K562 (cell line): Measurements from ENCODE around the gene SLC35A2. TPM values are rescaled to one million over a fixed set of nuclear protein-coding genes. Genes with fewer than 3 reads are reported as not detected.

Source experiments
- ATAC-seq: fragments of 200-7000 bp; cut with Tn5 transposase; 3 replicates; pipeline ENCODE4 v1.9.1; 2020; ENCODE audit warnings: moderate library complexity
- BruUV-seq: library from RNA; stranded (reverse); fragments of 400-500 nt; replicated peaks from 2 replicates; lab custom pipeline; 2021; lab: Mats Ljungman, UMichigan
- CTCF ChIA-PET: fragments of 300-600 bp; formaldehyde crosslinking; extraction: SDS; loops from one replicate; lab custom pipeline; 2021; ENCODE audit warnings: low intra/inter-chr PET ratio; lab: Yijun Ruan, JAX
- POLR2A ChIA-PET: fragments of 300-600, 350-650 bp; sonication (Branson Sonifier 250); formaldehyde crosslinking; extraction: SDS; loops from one replicate; lab custom pipeline; 2021; ENCODE audit warnings: antibody characterized with exemption, inconsistent platforms; lab: Yijun Ruan, JAX
- DNase-seq, 4 experiments: peaks; one replicate each; pipeline versions ENCODE4 v3.0.0 to v3.0.0-alpha.2; 2011 to 2018; ENCODE audit warnings: low spot score in 3 of 4, mixed read lengths in 3 of 4; ENCODE audit errors: extremely low read depth in 1 of 4
- FAIRE-seq: peaks from 2 replicates; lab custom pipeline; 2011; peaks lifted over from hg19 to GRCh38; lab: Jason Lieb, UNC
- H2AFZ ChIP-seq: 2 replicates; pipeline ENCODE4 v1.6.0; 2011; ENCODE audit warnings: low read depth, low read length, control low read depth, inconsistent platforms
- H3K27ac ChIP-seq: fragments of 200-600 bp; 3 replicates; pipeline ENCODE4 v1.8.0; 2011; ENCODE audit warnings: low read depth, mild to moderate bottlenecking, control low read depth, inconsistent platforms, low read length, moderate library complexity, mixed read lengths; ENCODE audit errors: extremely low read depth
- H3K27me3 ChIP-seq, 2 experiments: fragments of 300-600 bp in 1 of 2; 2 replicates in 1 of 2; 3 replicates in 1 of 2; pipeline versions ENCODE4 v1.6.0 to v1.8.0; 2011; ENCODE audit warnings: inconsistent platforms in 2 of 2, low read length in 2 of 2, mild to moderate bottlenecking in 1 of 2, mixed read lengths in 1 of 2, moderate library complexity in 1 of 2; ENCODE audit not compliant: control insufficient read depth in 2 of 2, insufficient read depth in 2 of 2
- H3K36me3 ChIP-seq: fragments of 300-600 bp; 3 replicates; pipeline ENCODE4 v1.8.0; 2011; ENCODE audit warnings: mild to moderate bottlenecking, low read length, inconsistent platforms; ENCODE audit not compliant: control insufficient read depth, insufficient read depth
- H3K4me1 ChIP-seq, 2 experiments: fragments of 200-600 bp in 1 of 2; replicated peaks in 1 of 2; 2 replicates in 1 of 2; 3 replicates in 1 of 2; pipeline versions ENCODE4 v1.5.1 to v1.8.0; 2011; ENCODE audit warnings: inconsistent platforms in 2 of 2, low read length in 2 of 2, mild to moderate bottlenecking in 1 of 2, mixed read lengths in 1 of 2, moderate library complexity in 1 of 2; ENCODE audit not compliant: control insufficient read depth in 2 of 2, insufficient read depth in 2 of 2
- H3K4me2 ChIP-seq: 2 replicates; pipeline ENCODE4 v1.6.1; 2011; ENCODE audit warnings: low read length, control low read depth, inconsistent platforms, mixed read lengths; ENCODE audit not compliant: insufficient read depth
- H3K4me3 ChIP-seq: fragments of 200-600 bp; sonication (generic), shearing (Covaris generic); 2 replicates; pipeline ENCODE4 v1.5.1; 2016; ENCODE audit warnings: control low read depth, inconsistent platforms
- H3K79me2 ChIP-seq: fragments of 200-600 bp; 3 replicates; pipeline ENCODE4 v1.8.0; 2011; ENCODE audit warnings: low read length, inconsistent platforms; ENCODE audit not compliant: control insufficient read depth, insufficient read depth
- H3K9ac ChIP-seq, 2 experiments: 2 replicates each; pipeline versions ENCODE4 v1.6.0 to v1.6.1; 2011; ENCODE audit warnings: low read depth in 2 of 2, low read length in 2 of 2, control low read depth in 1 of 2, inconsistent platforms in 1 of 2, mild to moderate bottlenecking in 1 of 2, mixed read lengths in 1 of 2; ENCODE audit not compliant: insufficient read depth in 1 of 2
- H3K9me1 ChIP-seq: one replicate; pipeline ENCODE4 v1.6.0; 2011; ENCODE audit warnings: inconsistent platforms, mild to moderate bottlenecking, low read length, moderate library complexity; ENCODE audit not compliant: control insufficient read depth, insufficient read depth
- H3K9me3 ChIP-seq: replicated peaks from 2 replicates; pipeline ENCODE4 v1.5.1; 2011; ENCODE audit warnings: low read depth, low read length, inconsistent platforms; ENCODE audit not compliant: control insufficient read depth, insufficient read depth
- H4K20me1 ChIP-seq: replicated peaks from 2 replicates; pipeline ENCODE4 v1.6.1; 2011; ENCODE audit warnings: low read length, inconsistent platforms, mixed read lengths; ENCODE audit not compliant: control insufficient read depth, insufficient read depth
- CEBPZ ChIP-seq: fragments of 150-350 bp; IDR thresholded peaks from 2 replicates; pipeline ENCODE4 v1.6.1; 2014; ENCODE audit warnings: low read depth, mild to moderate bottlenecking, low read length, borderline replicate concordance
- FOXA1 ChIP-seq: fragments of 450-650 bp; IDR thresholded peaks from 2 replicates; pipeline ENCODE4 v1.6.1; 2016; ENCODE audit warnings: mild to moderate bottlenecking, borderline replicate concordance
- HNRNPUL1 ChIP-seq: fragments of 200-400 bp; formaldehyde crosslinking; IDR thresholded peaks from 2 replicates; pipeline ENCODE4 v1.6.1; 2017; ENCODE audit warnings: low read length
- KLF10 ChIP-seq: fragments of 250-450 bp; sonication (Bioruptor Pico); IDR thresholded peaks from 2 replicates; pipeline ENCODE4 v1.6.1; 2021; ENCODE audit warnings: matching md5 sums
- NCOA1 ChIP-seq: fragments of 450-650 bp; IDR thresholded peaks from 2 replicates; pipeline ENCODE4 v1.6.1; 2016; ENCODE audit warnings: low read depth
- NEUROD1 ChIP-seq: fragments of 150-350 bp; IDR thresholded peaks from 2 replicates; pipeline ENCODE4 v1.6.1; 2014; ENCODE audit warnings: borderline replicate concordance, low read length, low read depth; ENCODE audit not compliant: partially characterized antibody
- NKRF ChIP-seq: fragments of 450-650 bp; IDR thresholded peaks from 2 replicates; pipeline ENCODE4 v1.6.1; 2016; ENCODE audit warnings: borderline replicate concordance
- SIRT6 ChIP-seq: IDR thresholded peaks from one replicate; pipeline ENCODE4 v1.6.1; 2012; ENCODE audit warnings: low read depth, mild to moderate bottlenecking, control low read depth, inconsistent platforms, low read length, moderate library complexity
- ZBTB11 ChIP-seq, 3 experiments: fragments of 200-800 bp in 1 of 3; fragments of 250-450 bp in 1 of 3; fragments of 450-650 bp in 1 of 3; sonication (Bioruptor Pico) in 1 of 3; sonication (Bioruptor generic) in 1 of 3; formaldehyde crosslinking in 1 of 3; IDR thresholded peaks; 2 replicates each; pipeline versions ENCODE4 v1.6.1 to v1.8.0; 2016 to 2022; ENCODE audit warnings: mild to moderate bottlenecking in 2 of 3, missing genetic modification characterization in 2 of 3, missing compliant biosample characterization in 1 of 3, moderate library complexity in 1 of 3
- ZEB2 ChIP-seq: fragments of 450-650 bp; IDR thresholded peaks from 2 replicates; pipeline ENCODE4 v1.6.1; 2016
- ZNF174 ChIP-seq: fragments of 250-450 bp; sonication (Bioruptor Pico); IDR thresholded peaks from 2 replicates; pipeline ENCODE4 v1.4.0; 2020; ENCODE audit warnings: mild to moderate bottlenecking
- WGBS: fragments of 100-300 bp; shearing (Covaris generic); methylation state at CpG from one replicate; pipeline ENCODE4 v1.1.6; 2016; ENCODE audit warnings: low coverage, mixed read lengths; ENCODE audit not compliant: insufficient coverage; ENCODE audit errors: missing lambda C conversion rate; 5-methylcytosine and 5-hydroxymethylcytosine counted together
- in situ Hi-C: fragments of 300-500 bp; cut with MboI; formaldehyde crosslinking; loops from 4 replicates; pipeline ENCODE4 v1.15.0; 2018; ENCODE audit warnings: inconsistent platforms, mixed read lengths
- intact Hi-C: fragments of 100-400 bp; cut with micrococcal nuclease; formaldehyde crosslinking; loops from 2 replicates; pipeline ENCODE4 v1.14.2; 2022
- polyA plus RNA-seq, 8 experiments: library from polyadenylated mRNA; depleted of rRNA in 4 of 8; stranded (reverse) in 5 of 8; unstranded in 3 of 8; fragments of >200 nt; fragmentation: Nextera tagmentation in 2 of 8; fragmentation: Illumina TruSeq in 1 of 8; extraction: Ambion mirVana in 2 of 8; extraction: Trizol in 1 of 8; gene quantifications; 2 replicates each; pipeline versions ENCODE4 v1.2.1 to v1.2.3, GENCODE V29; 2011 to 2014; ENCODE audit warnings: inconsistent platforms in 1 of 8, missing spikeins in 1 of 8
- total RNA-seq, 7 experiments: library from RNA; depleted of rRNA in 6 of 7; stranded (reverse); fragments of >200 nt in 6 of 7; fragmentation: Illumina TruSeq in 2 of 7; extraction: Trizol in 2 of 7; gene quantifications; 2 replicates each; pipeline versions ENCODE4 v1.2.1 to v1.2.3, GENCODE V29; 2011 to 2021; ENCODE audit warnings: low replicate concordance in 1 of 7

Gene SLC35A2
- total and polyA plus RNA-seq, 9 of the 15 experiments (the other 6 are each of a cell fraction or from before 2014, with no cell fraction given), result 3.3 to 38.9 (median 20.0) TPM

GRCh38 chrX:48957827-48958634 lies 46.6 kb upstream of the SLC35A2 start:
- CTCF ChIA-PET, result interaction anchor here (0.6 kb wide), 1 partner anchor 385 kb away, joined by 4 read pairs; no protein-coding TSS in a partner anchor
- peak; percentile 87 for ATAC-seq
- H3K4me2 ChIP-seq, result peak overlapping the region; percentile 95
- TF ChIP-seq FOXA1 (no peak), NEUROD1 (peak; percentile 86), CEBPZ (peak; percentile 64; the same call in 1 of the 2 replicates), SIRT6 (no peak), ZEB2 (no peak), KLF10 (CRISPR knock-in tag) (no peak), NCOA1 (peak; percentile 53; the same call in 1 of the 2 replicates), ZBTB11 (CRISPR knock-in tag; IDR thresholded peaks at IDR 0.05) (peak in 1 of 3 experiments; percentile 88; a peak in 2 of 6 replicates), HNRNPUL1 (no peak), ZNF174 (CRISPR knock-in tag) (no peak), NKRF (peak; percentile 78)

More at GRCh38 chrX:48957827-48958634, 46.6 kb upstream of the SLC35A2 start:
- peak; percentile 97 for FAIRE-seq
- H4K20me1 ChIP-seq, result peaks cover 12% of the 10 kb centered on the region; the same call in 1 of the 2 replicates
- in situ Hi-C loops (no loop called here), intact Hi-C loops (loop anchor here (1.0 to 10.0 kb wide), 4 partner anchors 44 to 217 kb away; partner anchors contain the start of genes GRIPAP1, PLP2 and TFE3)
- peaks cover 34 to 57% of the 10 kb centered on the region in 2 experiments for H3K4me1 ChIP-seq
- H3K27me3 ChIP-seq, result no peaks in the 10 kb centered on the region; a peak in 1 of 5 replicates
- peaks cover 10% of the 10 kb centered on the region for H3K9me1 ChIP-seq
- H3K9ac ChIP-seq, result peak overlapping the region; percentile 95 to 96
- peak overlapping the region; percentile 94 for H2AFZ ChIP-seq
- H3K9me3 ChIP-seq, result no peaks in the 10 kb centered on the region
- peaks cover 61% of the 10 kb centered on the region for H3K79me2 ChIP-seq
- under 1% methylated on average over 50 of the region's 66 CpGs for WGBS
- H3K36me3 ChIP-seq, result peaks cover 39% of the 10 kb centered on the region
- DNase-seq, result peak; percentile 90 to 98 (median 92)
- TSS peak; percentile 67 for BruUV-seq
- peak overlapping the region; percentile 98 for H3K27ac ChIP-seq
- H3K4me3 ChIP-seq, result peak overlapping the region; percentile 84
- POLR2A ChIA-PET, result interaction anchor here (0.6 to 1.7 kb wide), 11 partner anchors 11 to 233 kb away, joined by 3 to 11 read pairs (median 3); partner anchors contain the start of genes PQBP1 and TIMM17B
